ENCODE measurements around the gene EMSY.

The EMSY gene

GRCh38 chr11:76424379-76424778 is 20.4 kb upstream of the EMSY start:
- DNase-seq (ENCODE audit: insufficient read length) (no peak), FAIRE-seq (peak; percentile 27)
- TF ChIP-seq POLR2A (IDR thresholded peaks at IDR 0.05; ENCODE audit: low read depth, low read length) (no peak), POLR2AphosphoS5 (IDR thresholded peaks at IDR 0.05; ENCODE audit: low read depth, low read length) (no peak), TAF1 (IDR thresholded peaks at IDR 0.05; ENCODE audit: borderline replicate concordance, low read depth, low read length) (no peak)

GRCh38 chr11:76424891-76425290 is 19.9 kb upstream of the EMSY start:
- no peak for FAIRE-seq
- TF ChIP-seq POLR2A (IDR thresholded peaks at IDR 0.05; ENCODE audit: low read depth, low read length), result no peak
- no peak for DNase-seq (ENCODE audit: insufficient read length)

DNA sequence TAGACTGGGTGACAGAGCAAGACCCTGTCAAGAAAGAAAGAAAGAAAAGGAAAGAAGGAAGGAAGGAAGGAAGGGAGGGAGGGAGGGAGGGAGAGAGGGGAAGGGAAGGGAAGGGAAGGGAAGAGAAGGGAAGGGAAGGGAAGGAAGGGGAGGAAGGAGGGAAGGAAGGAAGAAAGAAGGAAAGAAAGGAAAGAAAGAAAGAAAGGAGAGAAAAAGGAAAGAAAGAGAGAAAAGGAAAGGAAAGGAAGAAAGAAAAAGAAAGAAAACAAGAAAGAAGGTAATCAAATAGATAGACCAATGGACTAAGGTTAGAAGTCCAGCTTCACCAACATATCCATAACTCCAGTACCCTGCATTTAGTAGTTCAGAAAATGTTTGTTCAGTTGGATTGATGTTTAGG is 18.2 kb upstream of the EMSY start:
- DNase-seq (ENCODE audit: insufficient read length) (no peak), FAIRE-seq (no peak)
- TF ChIP-seq TAF1 (IDR thresholded peaks at IDR 0.05; ENCODE audit: borderline replicate concordance, low read depth, low read length), result no peak
- no peak for TF ChIP-seq POLR2AphosphoS5 (IDR thresholded peaks at IDR 0.05; ENCODE audit: low read depth, low read length)
- TF ChIP-seq POLR2A (IDR thresholded peaks at IDR 0.05; ENCODE audit: low read depth, low read length), result no peak

- DNase-seq (ENCODE audit: insufficient read length) (no peak), FAIRE-seq (peak; percentile 56)
- TF ChIP-seq POLR2AphosphoS5 (IDR thresholded peaks at IDR 0.05; ENCODE audit: low read depth, low read length) (no peak), POLR2A (IDR thresholded peaks at IDR 0.05; ENCODE audit: low read depth, low read length) (no peak), TAF1 (IDR thresholded peaks at IDR 0.05; ENCODE audit: borderline replicate concordance, low read depth, low read length) (no peak)
Measured at GRCh38 chr11:76436020-76436419, 8.8 kb upstream of the EMSY start.

GRCh38 chr11:76443268-76443980 is 1.4 kb upstream of the EMSY start:
- FAIRE-seq, result peak; percentile 27
- TF ChIP-seq POLR2A (IDR thresholded peaks at IDR 0.05; ENCODE audit: low read depth, low read length) (no peak), POLR2AphosphoS5 (IDR thresholded peaks at IDR 0.05; ENCODE audit: low read depth, low read length) (no peak), TAF1 (IDR thresholded peaks at IDR 0.05; ENCODE audit: borderline replicate concordance, low read depth, low read length) (no peak)
- no peak for DNase-seq (ENCODE audit: insufficient read length)

- DNase-seq (ENCODE audit: insufficient read length) (no peak), FAIRE-seq (no peak)
- TF ChIP-seq POLR2A (IDR thresholded peaks at IDR 0.05; ENCODE audit: low read depth, low read length) (no peak), TAF1 (IDR thresholded peaks at IDR 0.05; ENCODE audit: borderline replicate concordance, low read depth, low read length) (no peak), POLR2AphosphoS5 (IDR thresholded peaks at IDR 0.05; ENCODE audit: low read depth, low read length) (no peak)
Measured at GRCh38 chr11:76444065-76444383, 794 bp upstream of the EMSY start.

GRCh38 chr11:76445121-76446084 is 585 bp downstream of the EMSY start:
- FAIRE-seq (peak; percentile 84), DNase-seq (ENCODE audit: insufficient read length) (peak; percentile 32)
- no peak for TF ChIP-seq POLR2AphosphoS5 (IDR thresholded peaks at IDR 0.05; ENCODE audit: low read depth, low read length)
- TF ChIP-seq TAF1 (IDR thresholded peaks at IDR 0.05; ENCODE audit: borderline replicate concordance, low read depth, low read length), result no peak
- no peak for TF ChIP-seq POLR2A (IDR thresholded peaks at IDR 0.05; ENCODE audit: low read depth, low read length)

DNA sequence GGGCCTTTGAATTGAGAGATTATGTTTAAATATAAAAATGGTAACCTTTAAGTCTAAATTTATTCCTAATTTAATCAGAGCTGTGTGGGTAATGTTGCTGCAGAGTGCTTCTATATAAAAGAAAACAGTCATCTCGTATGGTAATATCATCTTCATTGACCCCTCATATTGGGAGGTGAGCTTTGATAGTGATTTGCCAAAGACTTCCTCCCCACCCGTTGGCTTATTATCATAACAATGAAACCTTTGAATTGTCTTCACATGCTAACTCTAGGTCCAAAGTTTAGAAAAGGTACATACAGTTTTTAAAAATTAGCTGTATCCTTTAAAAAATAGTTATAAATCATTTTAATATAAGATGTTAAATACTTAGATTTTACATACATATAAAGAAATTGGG is 3.7 kb downstream of the EMSY start:
- TF ChIP-seq POLR2AphosphoS5 (IDR thresholded peaks at IDR 0.05; ENCODE audit: low read depth, low read length) (no peak), POLR2A (IDR thresholded peaks at IDR 0.05; ENCODE audit: low read depth, low read length) (no peak), TAF1 (IDR thresholded peaks at IDR 0.05; ENCODE audit: borderline replicate concordance, low read depth, low read length) (no peak)
- no peak for FAIRE-seq
- no peak for DNase-seq (ENCODE audit: insufficient read length)

DNA sequence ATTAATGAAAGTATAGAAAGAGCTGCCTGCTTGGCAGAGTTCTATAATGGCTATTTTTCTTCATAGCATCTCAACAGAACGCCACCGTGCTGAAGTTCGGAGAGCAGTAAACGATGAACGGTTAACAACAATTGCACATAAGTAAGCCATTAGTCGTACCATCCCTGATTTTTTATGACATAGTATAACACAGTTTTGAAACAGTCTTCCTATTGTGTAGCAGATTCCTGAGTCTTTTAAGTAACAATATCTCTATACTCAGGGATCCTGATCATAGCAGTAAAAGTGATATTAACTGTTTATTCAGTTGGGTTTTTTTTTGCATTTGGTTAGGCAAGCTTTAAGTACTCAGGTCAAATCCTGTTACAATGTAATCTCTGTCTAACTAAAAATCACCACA is 8.4 kb downstream of the EMSY start:
- FAIRE-seq, result no peak
- TF ChIP-seq POLR2AphosphoS5 (IDR thresholded peaks at IDR 0.05; ENCODE audit: low read depth, low read length), result no peak
- no peak for TF ChIP-seq POLR2A (IDR thresholded peaks at IDR 0.05; ENCODE audit: low read depth, low read length)
- TF ChIP-seq TAF1 (IDR thresholded peaks at IDR 0.05; ENCODE audit: borderline replicate concordance, low read depth, low read length), result no peak
- DNase-seq (ENCODE audit: insufficient read length), result no peak

DNA sequence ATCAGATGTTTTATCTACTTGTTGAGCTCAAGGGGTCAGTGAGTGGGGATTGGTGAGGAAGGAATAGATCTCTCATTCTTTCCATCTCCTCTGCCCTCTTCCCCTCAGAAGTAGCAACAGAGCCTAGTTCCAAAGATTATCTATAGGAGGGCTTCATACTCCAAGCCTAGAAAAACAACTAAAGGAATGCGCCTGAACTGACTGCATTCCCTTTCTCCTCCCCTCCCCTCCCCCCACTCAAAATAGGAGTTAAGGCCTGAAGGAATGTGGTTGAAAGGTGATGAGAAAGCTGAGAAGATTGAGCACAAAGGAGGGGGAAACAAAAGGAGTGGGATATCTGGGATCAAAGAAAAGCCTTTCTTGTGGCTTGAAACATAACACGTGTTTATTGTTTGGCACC is 10.5 kb downstream of the EMSY start:
- DNase-seq (ENCODE audit: insufficient read length) (no peak), FAIRE-seq (no peak)
- TF ChIP-seq POLR2A (IDR thresholded peaks at IDR 0.05; ENCODE audit: low read depth, low read length) (no peak), TAF1 (IDR thresholded peaks at IDR 0.05; ENCODE audit: borderline replicate concordance, low read depth, low read length) (no peak), POLR2AphosphoS5 (IDR thresholded peaks at IDR 0.05; ENCODE audit: low read depth, low read length) (no peak)

DNA sequence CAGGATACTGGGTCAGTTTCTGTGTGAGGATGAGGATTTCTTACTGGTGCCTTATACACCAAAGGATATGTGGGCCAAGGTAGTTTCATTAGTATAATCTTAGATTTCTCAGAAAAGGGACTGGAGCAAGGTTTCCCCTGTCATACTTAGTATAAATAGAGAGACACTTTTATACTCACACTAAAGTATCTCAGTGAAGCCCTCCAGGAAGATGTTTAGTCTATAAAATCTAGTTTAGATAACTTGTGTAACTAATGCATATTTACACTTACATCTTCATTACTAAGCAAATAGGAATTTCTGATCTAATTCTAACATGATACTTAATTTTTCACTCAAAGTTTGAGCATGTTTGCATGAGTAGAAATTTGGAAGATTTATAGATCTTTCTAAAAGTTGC is 11.1 kb downstream of the EMSY start:
- no peak for FAIRE-seq
- TF ChIP-seq TAF1 (IDR thresholded peaks at IDR 0.05; ENCODE audit: borderline replicate concordance, low read depth, low read length) (no peak), POLR2AphosphoS5 (IDR thresholded peaks at IDR 0.05; ENCODE audit: low read depth, low read length) (no peak), POLR2A (IDR thresholded peaks at IDR 0.05; ENCODE audit: low read depth, low read length) (no peak)
- no peak for DNase-seq (ENCODE audit: insufficient read length)

GRCh38 chr11:76456571-76456970 is 11.8 kb downstream of the EMSY start:
- DNase-seq (ENCODE audit: insufficient read length) (no peak), FAIRE-seq (no peak)
- TF ChIP-seq POLR2A (IDR thresholded peaks at IDR 0.05; ENCODE audit: low read depth, low read length), result no peak
- no peak for TF ChIP-seq TAF1 (IDR thresholded peaks at IDR 0.05; ENCODE audit: borderline replicate concordance, low read depth, low read length)

Measured in GM12892 (cell line).